Breast epithelium (tissue), 3 donors: ENCODE results near the gene COL26A1.

Source experiments
- POLR2A ChIP-seq: fragments of 450-650 bp; IDR thresholded peaks from one replicate; pipeline ENCODE4 v1.6.1; 2016; ENCODE audit warnings: antibody characterized with exemption, mild to moderate bottlenecking, moderate library complexity
- TF ChIP-seq, protein P1 (sequence below), 3 donors: fragments of 450-650 bp; IDR thresholded peaks; one replicate each; pipeline ENCODE4 v1.5.1; 2016 to 2017; ENCODE audit warnings: antibody characterized with exemption in 3 of 3, mild to moderate bottlenecking in 3 of 3, moderate library complexity in 3 of 3

DNA sequence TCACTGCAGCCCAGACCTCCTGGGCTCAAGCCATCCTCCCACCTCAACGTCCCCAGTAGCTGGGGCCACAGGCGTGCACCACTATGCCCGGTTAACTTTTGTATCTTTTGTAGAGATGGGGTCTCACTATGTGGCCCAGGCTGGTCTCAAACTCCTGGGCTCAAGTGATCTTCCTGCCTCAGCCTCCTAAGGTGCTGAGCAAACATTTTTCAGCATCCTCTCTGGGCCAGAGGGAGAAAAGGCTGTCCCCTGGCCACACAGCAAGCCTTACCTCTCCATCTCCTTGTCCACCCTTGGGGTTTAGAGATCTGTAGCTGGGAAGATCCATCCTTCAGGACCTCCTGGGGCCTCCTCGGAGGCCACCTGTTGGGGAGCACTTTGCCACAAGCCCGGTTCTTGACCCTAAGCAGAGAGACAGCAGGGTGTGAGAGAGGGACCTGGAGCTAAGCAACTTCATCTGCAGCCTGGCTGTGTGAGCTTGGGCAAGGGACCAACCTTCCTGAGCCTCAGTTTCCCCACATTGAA, 180.6 kb downstream of the COL26A1 start:
- TF ChIP-seq, protein P1, sequence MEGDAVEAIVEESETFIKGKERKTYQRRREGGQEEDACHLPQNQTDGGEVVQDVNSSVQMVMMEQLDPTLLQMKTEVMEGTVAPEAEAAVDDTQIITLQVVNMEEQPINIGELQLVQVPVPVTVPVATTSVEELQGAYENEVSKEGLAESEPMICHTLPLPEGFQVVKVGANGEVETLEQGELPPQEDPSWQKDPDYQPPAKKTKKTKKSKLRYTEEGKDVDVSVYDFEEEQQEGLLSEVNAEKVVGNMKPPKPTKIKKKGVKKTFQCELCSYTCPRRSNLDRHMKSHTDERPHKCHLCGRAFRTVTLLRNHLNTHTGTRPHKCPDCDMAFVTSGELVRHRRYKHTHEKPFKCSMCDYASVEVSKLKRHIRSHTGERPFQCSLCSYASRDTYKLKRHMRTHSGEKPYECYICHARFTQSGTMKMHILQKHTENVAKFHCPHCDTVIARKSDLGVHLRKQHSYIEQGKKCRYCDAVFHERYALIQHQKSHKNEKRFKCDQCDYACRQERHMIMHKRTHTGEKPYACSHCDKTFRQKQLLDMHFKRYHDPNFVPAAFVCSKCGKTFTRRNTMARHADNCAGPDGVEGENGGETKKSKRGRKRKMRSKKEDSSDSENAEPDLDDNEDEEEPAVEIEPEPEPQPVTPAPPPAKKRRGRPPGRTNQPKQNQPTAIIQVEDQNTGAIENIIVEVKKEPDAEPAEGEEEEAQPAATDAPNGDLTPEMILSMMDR (IDR thresholded peaks at IDR 0.05), result no peak
- TF ChIP-seq POLR2A, result no peak
